ENCODE measurements around the gene ZNF723.

DNA sequence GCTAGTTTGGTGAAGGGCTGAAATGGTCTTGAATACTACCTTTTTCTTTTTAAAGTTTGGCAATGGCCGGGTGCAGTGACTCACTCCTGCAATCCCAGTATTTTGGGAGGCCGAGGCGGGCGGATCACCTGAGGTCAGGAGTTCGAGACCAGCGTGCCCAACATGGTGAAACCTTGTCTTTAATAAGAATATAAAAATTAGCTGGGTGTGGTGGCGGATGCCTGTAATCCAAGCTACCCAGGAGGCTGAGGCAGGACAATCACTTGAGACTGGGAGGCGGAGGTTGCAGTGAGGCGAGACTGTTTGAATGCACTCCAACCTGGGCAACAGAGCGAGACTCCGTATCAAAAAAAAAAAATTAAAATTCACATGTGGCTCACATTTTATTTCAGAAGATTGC, 880 bp upstream of the ZNF723 start:
- no peak for TF ChIP-seq TCF12 (IDR thresholded peaks at IDR 0.05; ENCODE audit: low read depth)
- no peak for TF ChIP-seq MAX (IDR thresholded peaks at IDR 0.05)
- TF ChIP-seq TAF1 (IDR thresholded peaks at IDR 0.05; ENCODE audit: low read depth): no peak
- TF ChIP-seq CREB1 (IDR thresholded peaks at IDR 0.05; ENCODE audit: low read depth): no peak
- no peak for TF ChIP-seq EGR1 (IDR thresholded peaks at IDR 0.05)
- TF ChIP-seq, protein P1, sequence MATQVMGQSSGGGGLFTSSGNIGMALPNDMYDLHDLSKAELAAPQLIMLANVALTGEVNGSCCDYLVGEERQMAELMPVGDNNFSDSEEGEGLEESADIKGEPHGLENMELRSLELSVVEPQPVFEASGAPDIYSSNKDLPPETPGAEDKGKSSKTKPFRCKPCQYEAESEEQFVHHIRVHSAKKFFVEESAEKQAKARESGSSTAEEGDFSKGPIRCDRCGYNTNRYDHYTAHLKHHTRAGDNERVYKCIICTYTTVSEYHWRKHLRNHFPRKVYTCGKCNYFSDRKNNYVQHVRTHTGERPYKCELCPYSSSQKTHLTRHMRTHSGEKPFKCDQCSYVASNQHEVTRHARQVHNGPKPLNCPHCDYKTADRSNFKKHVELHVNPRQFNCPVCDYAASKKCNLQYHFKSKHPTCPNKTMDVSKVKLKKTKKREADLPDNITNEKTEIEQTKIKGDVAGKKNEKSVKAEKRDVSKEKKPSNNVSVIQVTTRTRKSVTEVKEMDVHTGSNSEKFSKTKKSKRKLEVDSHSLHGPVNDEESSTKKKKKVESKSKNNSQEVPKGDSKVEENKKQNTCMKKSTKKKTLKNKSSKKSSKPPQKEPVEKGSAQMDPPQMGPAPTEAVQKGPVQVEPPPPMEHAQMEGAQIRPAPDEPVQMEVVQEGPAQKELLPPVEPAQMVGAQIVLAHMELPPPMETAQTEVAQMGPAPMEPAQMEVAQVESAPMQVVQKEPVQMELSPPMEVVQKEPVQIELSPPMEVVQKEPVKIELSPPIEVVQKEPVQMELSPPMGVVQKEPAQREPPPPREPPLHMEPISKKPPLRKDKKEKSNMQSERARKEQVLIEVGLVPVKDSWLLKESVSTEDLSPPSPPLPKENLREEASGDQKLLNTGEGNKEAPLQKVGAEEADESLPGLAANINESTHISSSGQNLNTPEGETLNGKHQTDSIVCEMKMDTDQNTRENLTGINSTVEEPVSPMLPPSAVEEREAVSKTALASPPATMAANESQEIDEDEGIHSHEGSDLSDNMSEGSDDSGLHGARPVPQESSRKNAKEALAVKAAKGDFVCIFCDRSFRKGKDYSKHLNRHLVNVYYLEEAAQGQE (IDR thresholded peaks at IDR 0.05; ENCODE audit: low read depth): no peak
- TF ChIP-seq NFIC (IDR thresholded peaks at IDR 0.05): no peak
- TF ChIP-seq FOXM1 (IDR thresholded peaks at IDR 0.05; ENCODE audit: borderline replicate concordance, low read depth): no peak
- TF ChIP-seq EP300 (IDR thresholded peaks at IDR 0.05; ENCODE audit: borderline replicate concordance): no peak
- no peak for TF ChIP-seq YY1 (IDR thresholded peaks at IDR 0.05; ENCODE audit: low read depth)
- no peak for TF ChIP-seq RAD21 (IDR thresholded peaks at IDR 0.05; ENCODE audit: low read depth)
- TF ChIP-seq, protein P2, sequence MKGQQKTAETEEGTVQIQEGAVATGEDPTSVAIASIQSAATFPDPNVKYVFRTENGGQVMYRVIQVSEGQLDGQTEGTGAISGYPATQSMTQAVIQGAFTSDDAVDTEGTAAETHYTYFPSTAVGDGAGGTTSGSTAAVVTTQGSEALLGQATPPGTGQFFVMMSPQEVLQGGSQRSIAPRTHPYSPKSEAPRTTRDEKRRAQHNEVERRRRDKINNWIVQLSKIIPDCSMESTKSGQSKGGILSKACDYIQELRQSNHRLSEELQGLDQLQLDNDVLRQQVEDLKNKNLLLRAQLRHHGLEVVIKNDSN (IDR thresholded peaks at IDR 0.05): no peak
- no peak for TF ChIP-seq CEBPB (IDR thresholded peaks at IDR 0.05)
- TF ChIP-seq TEAD4 (IDR thresholded peaks at IDR 0.05): no peak

All from Ishikawa (cell line).